ENCODE results near the gene CENPB.

CENPB gene

DNA sequence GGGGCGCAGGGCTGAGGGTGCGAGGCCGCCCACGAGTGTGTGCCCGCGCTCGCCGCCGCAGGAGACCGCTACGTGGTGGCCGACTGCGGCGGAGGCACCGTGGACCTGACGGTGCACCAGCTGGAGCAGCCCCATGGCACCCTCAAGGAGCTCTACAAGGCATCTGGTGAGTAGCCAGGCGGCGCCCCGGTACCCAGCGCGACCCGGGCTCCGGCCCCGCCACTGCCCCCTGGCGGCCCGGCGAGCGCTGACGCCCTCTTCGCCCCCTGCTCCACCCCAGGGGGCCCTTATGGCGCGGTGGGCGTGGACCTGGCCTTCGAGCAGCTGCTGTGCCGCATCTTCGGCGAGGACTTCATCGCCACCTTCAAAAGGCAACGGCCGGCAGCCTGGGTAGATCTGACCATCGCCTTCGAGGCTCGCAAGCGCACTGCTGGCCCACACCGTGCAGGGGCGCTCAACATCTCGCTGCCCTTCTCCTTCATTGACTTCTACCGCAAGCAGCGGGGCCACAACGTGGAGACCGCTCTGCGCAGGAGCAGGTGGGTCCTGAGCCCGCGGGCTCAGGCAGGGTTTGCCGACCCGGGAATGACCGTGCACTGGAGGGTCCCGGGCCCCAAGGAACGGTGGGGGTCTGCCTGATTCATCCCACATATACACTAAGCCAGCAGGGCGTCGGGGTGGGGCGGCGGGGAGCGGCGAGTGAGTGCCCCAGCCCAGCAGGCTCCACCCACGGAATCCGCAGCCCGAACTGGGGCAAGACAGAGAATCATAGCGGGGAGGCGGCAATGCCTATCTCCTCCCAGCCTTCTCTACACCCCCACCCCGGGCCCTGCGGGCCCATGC lies 36.6 kb downstream of the CENPB start:
- no peaks in the 10 kb centered on the region for H3K36me3 ChIP-seq (ENCODE audit: control insufficient read depth, insufficient read depth, low read length)
- DNase-seq (ENCODE audit: extremely low read depth, insufficient read length): peak; percentile 50
- TF ChIP-seq, protein P1, sequence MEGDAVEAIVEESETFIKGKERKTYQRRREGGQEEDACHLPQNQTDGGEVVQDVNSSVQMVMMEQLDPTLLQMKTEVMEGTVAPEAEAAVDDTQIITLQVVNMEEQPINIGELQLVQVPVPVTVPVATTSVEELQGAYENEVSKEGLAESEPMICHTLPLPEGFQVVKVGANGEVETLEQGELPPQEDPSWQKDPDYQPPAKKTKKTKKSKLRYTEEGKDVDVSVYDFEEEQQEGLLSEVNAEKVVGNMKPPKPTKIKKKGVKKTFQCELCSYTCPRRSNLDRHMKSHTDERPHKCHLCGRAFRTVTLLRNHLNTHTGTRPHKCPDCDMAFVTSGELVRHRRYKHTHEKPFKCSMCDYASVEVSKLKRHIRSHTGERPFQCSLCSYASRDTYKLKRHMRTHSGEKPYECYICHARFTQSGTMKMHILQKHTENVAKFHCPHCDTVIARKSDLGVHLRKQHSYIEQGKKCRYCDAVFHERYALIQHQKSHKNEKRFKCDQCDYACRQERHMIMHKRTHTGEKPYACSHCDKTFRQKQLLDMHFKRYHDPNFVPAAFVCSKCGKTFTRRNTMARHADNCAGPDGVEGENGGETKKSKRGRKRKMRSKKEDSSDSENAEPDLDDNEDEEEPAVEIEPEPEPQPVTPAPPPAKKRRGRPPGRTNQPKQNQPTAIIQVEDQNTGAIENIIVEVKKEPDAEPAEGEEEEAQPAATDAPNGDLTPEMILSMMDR (IDR thresholded peaks at IDR 0.05; ENCODE audit: insufficient read depth, low read length, poor library complexity, severe bottlenecking): peak; percentile 30
- H3K27me3 ChIP-seq (replicated peaks; ENCODE audit: control insufficient read depth, insufficient read depth, low read length): no peaks in the 10 kb centered on the region
- H3K4me3 ChIP-seq (replicated peaks; ENCODE audit: low read depth, low read length): no peak overlapping the region

DNA sequence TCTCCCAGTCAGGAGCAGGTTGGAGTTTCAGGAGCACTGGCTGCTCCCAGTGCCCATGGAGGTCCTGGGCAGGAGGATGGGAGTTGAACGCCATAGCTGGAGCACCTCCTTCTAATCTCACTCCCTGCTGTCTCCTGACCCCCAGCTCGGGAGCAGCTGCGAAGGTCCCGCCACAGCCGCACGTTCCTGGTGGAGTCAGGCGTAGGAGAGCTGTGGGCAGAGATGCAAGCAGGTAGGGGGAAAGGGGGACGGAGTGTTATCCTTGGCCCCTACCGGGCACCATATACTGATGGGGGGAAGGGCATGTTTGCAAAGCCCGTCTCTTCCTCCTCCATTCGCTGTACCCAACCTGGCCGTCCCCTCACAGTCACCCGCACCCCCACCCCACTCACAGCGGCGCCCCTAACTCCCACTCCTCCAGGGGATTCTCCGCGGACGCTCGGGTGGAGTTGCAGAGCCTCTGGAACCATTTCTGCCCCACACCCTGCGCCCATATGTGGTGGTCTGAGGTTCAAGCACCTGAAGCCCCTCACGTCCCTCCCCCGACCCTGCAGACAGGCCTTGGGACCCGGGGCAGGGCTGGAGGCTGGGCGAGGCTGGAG lies 37.4 kb downstream of the CENPB start:
- Histone ChIP-seq H3K27me3 (replicated peaks; ENCODE audit: control insufficient read depth, insufficient read depth, low read length) (no peaks in the 10 kb centered on the region; the same call in 1 of the 2 replicates), H3K4me3 (replicated peaks; ENCODE audit: low read depth, low read length) (no peak overlapping the region)

DNA sequence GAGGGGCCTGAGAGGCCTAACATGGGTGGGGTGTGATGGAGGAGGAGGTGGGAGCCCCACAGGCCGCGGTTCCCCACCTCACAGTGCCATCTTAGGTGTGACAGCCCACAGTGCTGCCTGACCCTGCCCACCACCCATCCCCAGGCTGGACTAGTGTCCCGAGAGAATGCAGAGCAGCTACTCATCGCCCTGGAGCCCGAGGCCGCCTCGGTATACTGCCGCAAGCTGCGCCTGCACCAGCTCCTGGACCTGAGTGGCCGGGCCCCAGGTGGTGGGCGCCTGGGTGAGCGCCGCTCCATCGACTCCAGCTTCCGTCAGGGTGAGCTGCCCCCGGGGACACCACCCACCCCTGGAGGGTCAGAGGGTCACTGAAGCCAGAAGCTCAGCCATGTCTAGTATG lies 38.5 kb downstream of the CENPB start:
- no peaks in the 10 kb centered on the region for H3K36me3 ChIP-seq (ENCODE audit: control insufficient read depth, insufficient read depth, low read length)
- peaks cover 1% of the 10 kb centered on the region; the same call in 1 of the 2 replicates for H3K27me3 ChIP-seq (replicated peaks; ENCODE audit: control insufficient read depth, insufficient read depth, low read length)
- no peak for DNase-seq (ENCODE audit: extremely low read depth, insufficient read length)
- TF ChIP-seq, protein P1 (IDR thresholded peaks at IDR 0.05; ENCODE audit: insufficient read depth, low read length, poor library complexity, severe bottlenecking): no peak
- H3K4me3 ChIP-seq (replicated peaks; ENCODE audit: low read depth, low read length): no peak overlapping the region

More for the DNA sequence above, 37.4 kb downstream of the CENPB start:
- H3K36me3 ChIP-seq (ENCODE audit: control insufficient read depth, insufficient read depth, low read length): no peaks in the 10 kb centered on the region
- no peak for DNase-seq (ENCODE audit: extremely low read depth, insufficient read length)
- TF ChIP-seq, protein P1 (IDR thresholded peaks at IDR 0.05; ENCODE audit: insufficient read depth, low read length, poor library complexity, severe bottlenecking): no peak

DNA sequence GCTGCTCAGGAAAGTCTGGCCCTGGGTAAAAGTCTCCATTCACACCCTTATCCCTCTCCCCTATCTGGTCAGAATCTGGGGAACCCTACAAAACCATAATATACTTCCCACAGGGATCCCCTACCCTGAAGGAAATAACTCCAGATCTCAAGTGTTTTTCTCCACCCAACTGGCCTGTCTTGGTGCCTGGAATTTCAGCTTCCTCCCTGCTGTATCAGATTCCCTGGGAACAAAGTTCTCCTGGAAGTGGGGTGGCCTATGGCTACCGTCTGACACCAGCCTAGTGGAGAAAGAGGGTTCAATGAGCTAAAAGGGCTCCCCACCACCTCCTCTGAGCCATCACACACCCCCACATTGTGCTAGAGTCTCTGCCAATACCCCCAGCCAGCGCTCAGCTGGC lies 39.1 kb downstream of the CENPB start:
- no peak for DNase-seq (ENCODE audit: extremely low read depth, insufficient read length)
- Histone ChIP-seq H3K27me3 (replicated peaks; ENCODE audit: control insufficient read depth, insufficient read depth, low read length) (peaks cover 1% of the 10 kb centered on the region; the same call in 1 of the 2 replicates), H3K36me3 (ENCODE audit: control insufficient read depth, insufficient read depth, low read length) (no peaks in the 10 kb centered on the region), H3K4me3 (replicated peaks; ENCODE audit: low read depth, low read length) (no peak overlapping the region)
- TF ChIP-seq, protein P1 (IDR thresholded peaks at IDR 0.05; ENCODE audit: insufficient read depth, low read length, poor library complexity, severe bottlenecking): no peak

DNA sequence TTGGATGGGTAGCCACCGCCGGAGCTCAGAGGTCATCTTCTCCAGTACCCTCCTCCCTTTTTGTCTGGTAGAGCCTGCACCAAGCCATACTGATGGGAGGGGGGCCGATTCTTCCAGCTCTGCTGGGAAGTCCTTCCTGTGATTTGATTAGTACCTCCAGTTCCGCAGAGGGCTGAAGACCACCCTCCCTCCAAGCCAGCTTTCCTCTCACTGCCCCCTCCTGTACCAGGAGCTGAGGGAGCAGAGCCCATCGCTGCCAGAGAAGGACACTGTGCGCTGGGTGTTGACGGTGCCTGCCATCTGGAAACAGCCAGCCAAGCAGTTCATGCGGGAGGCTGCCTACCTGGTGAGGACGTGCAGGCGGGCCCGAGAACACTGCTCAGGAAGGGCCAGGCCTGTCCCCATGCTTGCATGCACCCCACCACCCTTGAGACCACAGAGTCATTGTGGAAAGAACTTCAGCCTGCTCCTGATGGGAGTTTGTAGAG lies 40.8 kb downstream of the CENPB start:
- TF ChIP-seq, protein P1 (IDR thresholded peaks at IDR 0.05; ENCODE audit: insufficient read depth, low read length, poor library complexity, severe bottlenecking): no peak
- no peak for DNase-seq (ENCODE audit: extremely low read depth, insufficient read length)
- H3K4me3 ChIP-seq (replicated peaks; ENCODE audit: low read depth, low read length): no peak overlapping the region
- H3K27me3 ChIP-seq (replicated peaks; ENCODE audit: control insufficient read depth, insufficient read depth, low read length): peaks cover 1% of the 10 kb centered on the region; the same call in 1 of the 2 replicates
- H3K36me3 ChIP-seq (ENCODE audit: control insufficient read depth, insufficient read depth, low read length): no peaks in the 10 kb centered on the region

Data from GM06990 (cell line).